H7 (cell line): Measurements from ENCODE around the gene KCNJ6. TPM values are rescaled to one million over a fixed set of nuclear protein-coding genes. Genes with fewer than 3 reads are reported as not detected.
"Not testable (repeated sequence)": the region's sequence is repeated elsewhere in the genome, so short reads cannot be mapped to it uniquely, and the experiment has no call there.

ENCODE experiments used
- DNase-seq: peaks from one replicate; pipeline ENCODE4 v3.0.0; 2012
- H3K27me3 ChIP-seq: 2 replicates; pipeline ENCODE4 v1.6.0; 2011; ENCODE audit warnings: mild to moderate bottlenecking, low read length; ENCODE audit not compliant: control insufficient read depth, insufficient read depth
- H3K36me3 ChIP-seq: replicated peaks from 2 replicates; pipeline ENCODE4 v1.5.1; 2011; ENCODE audit warnings: low read length; ENCODE audit not compliant: control insufficient read depth, insufficient read depth
- H3K4me3 ChIP-seq: 2 replicates; pipeline ENCODE4 v1.5.1; 2011; ENCODE audit warnings: low read depth, mild to moderate bottlenecking, control low read depth, low read length, moderate library complexity; ENCODE audit not compliant: insufficient read depth
- total RNA-seq: library from RNA; depleted of rRNA; stranded (reverse); fragments of >200 nt; shearing (Covaris generic); gene quantifications from 2 replicates; pipeline ENCODE4 v1.2.3, GENCODE V29; 2014

The KCNJ6 gene
- total RNA-seq, 1 experiment from 2014 or later = not detected

DNA sequence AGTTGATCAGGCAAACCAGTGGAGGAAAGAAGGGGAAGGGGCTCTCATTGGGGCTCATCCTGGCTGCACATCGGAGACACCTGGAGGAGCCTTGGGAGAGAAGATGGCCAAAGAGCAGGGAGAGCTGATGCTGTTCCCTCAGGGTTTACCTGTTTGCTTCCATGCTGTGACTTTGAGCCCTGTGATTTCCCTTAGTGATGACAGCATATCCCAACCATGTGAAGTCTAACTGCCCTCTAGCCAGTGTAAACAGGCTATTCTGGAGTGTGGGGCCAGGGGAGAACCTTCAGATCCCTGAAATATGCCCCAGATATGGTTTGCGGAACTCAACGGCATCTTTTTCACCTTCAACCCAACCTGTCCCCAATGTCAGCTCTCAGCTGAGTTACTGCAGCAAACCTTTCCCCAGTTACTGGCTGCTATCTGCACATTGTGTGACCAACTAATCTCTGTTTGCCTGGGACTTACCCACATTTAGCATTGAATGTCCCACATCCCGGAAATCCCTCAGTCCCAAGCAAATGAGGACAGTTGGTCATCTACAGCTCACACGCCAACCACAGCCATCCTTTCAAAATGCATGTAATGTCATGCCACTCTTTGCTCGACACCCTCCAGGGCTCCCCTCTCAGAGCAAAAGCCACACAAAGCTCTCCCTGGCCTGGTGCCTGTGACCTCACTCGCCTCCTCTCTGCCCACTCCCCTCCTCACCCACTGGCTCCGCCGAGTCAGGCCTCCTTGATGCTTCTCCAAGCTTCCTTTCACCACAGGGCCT, 242.3 kb downstream of the KCNJ6 start:
- H3K27me3 ChIP-seq = no peaks in the 10 kb centered on the region; the same call in 1 of the 2 replicates
- no peak overlapping the region for H3K4me3 ChIP-seq
- H3K36me3 ChIP-seq = no peaks in the 10 kb centered on the region
- DNase-seq = no peak

DNA sequence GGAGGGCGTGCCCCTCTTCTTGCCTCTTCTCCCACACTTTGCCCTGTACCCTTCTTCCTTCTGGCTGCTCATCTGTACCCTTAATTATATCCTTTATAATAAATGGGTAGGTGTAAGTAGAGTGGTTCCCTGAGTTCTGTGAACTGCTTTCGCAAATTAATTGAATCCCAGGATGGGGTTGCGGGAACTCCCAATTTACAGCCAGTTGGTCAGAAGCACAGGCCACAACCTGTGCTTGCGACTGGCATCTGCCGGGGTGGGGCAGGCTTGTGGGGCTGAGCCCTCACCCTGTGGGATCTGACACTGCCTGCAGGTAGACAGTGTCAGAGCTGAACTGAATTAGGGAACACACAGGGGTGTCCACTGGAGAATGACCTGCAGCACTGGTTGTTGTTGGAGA, 244.9 kb downstream of the KCNJ6 start:
- no peak overlapping the region for H3K4me3 ChIP-seq
- no peaks in the 10 kb centered on the region; the same call in 1 of the 2 replicates for H3K27me3 ChIP-seq
- H3K36me3 ChIP-seq = no peaks in the 10 kb centered on the region
- no peak for DNase-seq

DNA sequence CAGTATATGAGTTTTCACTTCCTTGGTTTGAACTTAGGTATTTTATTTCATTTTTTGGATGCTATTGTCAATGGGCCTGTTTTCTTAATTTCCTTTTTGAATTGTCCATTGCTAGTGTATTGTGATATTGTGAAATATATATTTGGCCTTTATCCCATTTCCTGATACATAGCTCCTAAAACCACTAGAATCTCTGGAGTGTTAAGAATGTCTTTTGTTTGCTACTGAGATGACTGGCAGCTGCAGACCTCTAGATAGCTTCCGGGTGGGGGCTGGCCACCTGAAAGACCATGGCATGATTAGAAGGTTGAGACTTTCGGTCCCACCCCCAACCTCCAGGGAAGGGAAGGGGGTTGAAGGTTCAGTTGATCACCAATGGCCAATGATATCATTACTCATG, 245.4 kb downstream of the KCNJ6 start:
- no peaks in the 10 kb centered on the region for H3K27me3 ChIP-seq
- H3K36me3 ChIP-seq = no peaks in the 10 kb centered on the region
- no peak overlapping the region for H3K4me3 ChIP-seq
- no peak for DNase-seq

DNA sequence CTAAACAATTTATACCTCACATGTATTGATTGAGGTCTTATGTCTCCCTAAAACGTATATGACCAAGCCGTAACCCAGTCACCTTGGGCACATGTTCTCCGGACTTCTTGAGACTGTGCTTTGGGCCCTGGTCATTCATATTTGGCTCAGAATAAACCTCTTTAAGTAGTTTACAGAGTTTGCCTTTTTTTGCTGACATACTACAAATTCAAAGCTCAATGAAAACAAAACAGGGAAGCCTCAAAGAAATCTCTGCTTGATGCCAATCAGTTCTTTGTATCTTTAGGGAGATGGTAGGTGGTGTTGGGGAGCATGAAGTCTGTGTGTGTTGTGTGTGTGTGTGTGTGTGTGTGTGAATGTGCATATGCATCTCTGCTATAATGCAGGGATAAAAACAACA, 247.0 kb downstream of the KCNJ6 start:
- DNase-seq = no peak
- Histone ChIP-seq H3K27me3 (no peaks in the 10 kb centered on the region), H3K36me3 (no peaks in the 10 kb centered on the region), H3K4me3 (no peak overlapping the region)

DNA sequence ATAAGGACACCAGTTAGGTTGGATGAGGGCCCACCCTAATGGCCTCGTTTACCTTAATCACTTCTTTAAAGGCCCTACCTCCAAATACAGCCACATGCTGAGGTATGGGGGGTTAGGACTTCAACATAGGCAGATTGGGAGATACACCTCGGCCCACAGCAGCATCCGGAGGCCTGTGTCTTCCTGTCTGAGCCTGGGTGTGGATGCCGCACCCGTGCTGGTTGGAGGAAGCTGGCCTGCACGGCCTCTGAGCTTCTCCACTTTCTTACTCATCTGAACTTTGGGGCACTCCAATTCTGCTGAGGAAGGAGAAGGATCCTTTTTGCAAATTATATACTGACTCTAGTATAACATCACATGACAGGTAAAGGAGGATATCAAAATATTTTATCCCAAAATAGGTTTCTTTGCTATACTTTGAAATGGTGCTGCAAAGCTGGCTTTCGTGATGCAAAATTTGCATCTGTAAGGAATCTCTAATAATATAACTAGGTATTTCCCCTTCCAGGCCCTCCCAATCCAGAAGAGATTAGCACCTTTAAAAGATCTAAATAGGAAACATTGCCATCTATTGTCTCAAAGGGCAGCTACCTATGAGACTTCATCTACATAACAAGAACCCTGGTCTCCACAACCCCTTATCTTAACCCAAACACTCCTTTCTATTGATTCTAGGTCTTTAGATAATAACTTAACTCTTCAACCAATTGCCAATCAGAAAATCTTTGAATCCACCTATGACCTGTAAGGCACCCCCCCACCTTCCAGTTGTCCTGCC, 247.6 kb downstream of the KCNJ6 start:
- H3K27me3 ChIP-seq = no peaks in the 10 kb centered on the region
- no peaks in the 10 kb centered on the region for H3K36me3 ChIP-seq
- H3K4me3 ChIP-seq = no peak overlapping the region
- DNase-seq = peak; percentile 52

DNA sequence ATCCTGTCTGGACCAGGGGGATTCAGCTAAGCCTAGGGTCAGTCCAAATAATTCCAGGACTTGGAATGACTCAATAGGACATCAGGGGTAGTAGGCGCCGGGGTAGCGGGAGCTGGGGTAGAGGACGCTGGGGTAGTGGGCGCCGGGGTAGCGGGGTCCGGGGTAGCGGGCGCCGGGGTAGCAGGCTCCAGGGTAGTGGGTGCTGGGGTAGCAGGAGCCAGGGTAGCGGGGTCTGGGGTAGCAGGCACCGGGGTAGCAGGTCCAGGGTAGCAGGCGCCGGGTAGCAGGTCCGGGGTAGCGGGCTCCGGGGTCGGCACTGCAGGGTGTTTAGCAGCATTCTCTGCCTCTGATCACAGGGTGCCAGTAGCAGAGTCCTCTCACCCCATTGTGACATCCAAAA, 248.9 kb downstream of the KCNJ6 start:
- no peak for DNase-seq
- Histone ChIP-seq H3K4me3 (no peak overlapping the region), H3K36me3 (no peaks in the 10 kb centered on the region), H3K27me3 (no peaks in the 10 kb centered on the region)

DNA sequence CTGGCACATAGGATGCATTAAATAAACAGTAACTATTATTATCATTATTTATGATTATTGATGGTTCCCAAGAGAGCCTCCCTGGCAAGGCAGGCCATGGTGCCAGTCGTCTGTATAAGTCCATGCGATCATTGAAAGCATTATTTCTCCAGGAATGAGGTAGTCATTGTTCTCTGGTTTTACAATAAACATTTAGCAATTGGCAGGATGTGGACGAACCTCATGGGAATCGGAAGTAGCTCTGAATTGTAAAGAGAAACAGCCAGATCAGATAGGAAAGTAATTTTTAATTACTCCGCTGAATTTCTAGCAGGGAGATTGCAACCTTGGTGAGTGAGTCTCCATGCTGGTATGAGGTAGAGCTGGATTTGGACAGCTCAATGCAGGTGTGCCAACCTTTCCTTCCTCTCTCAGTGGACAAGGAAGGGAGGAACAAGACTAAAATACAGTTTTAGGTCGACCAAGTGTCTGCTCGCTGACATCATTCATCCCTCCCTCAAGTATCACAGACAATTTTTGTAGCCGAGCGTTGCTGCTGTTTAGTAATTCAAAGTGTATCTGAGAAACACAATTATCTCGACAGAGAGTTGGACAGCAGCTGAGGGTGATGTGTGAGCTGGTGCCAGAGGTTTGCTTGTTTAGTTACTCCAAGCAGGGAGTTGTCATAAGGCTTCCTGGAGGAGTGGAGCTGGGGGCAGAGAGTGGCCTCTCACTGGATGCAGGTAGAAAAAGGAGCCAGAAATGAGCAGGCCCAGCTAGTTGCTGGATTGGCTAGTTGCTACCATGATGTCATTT, 250.8 kb downstream of the KCNJ6 start:
- Histone ChIP-seq H3K4me3 (no peak overlapping the region), H3K27me3 (no peaks in the 10 kb centered on the region), H3K36me3 (no peaks in the 10 kb centered on the region)
- no peak for DNase-seq

DNA sequence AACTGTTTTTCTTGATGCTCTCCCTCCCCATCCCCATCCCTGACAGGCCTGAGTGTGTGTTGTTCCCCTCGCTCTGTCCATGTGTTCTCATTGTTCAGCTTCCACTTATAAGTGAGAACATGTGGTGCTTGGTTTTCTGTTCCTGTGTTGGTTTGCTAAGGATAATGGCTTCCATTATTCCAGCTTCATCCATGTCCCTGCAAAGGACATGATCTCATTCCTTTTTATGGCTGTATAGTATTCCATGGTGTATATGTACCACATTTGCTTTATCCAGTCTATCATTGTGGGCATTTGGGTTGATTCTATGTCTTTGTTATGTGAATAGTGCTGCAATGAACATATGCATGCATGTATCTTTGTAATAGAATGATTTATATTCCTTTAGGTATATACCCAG, 254.0 kb downstream of the KCNJ6 start:
- H3K36me3 ChIP-seq, DNase-seq, H3K27me3 ChIP-seq, H3K4me3 ChIP-seq: not testable (repeated sequence)

DNA sequence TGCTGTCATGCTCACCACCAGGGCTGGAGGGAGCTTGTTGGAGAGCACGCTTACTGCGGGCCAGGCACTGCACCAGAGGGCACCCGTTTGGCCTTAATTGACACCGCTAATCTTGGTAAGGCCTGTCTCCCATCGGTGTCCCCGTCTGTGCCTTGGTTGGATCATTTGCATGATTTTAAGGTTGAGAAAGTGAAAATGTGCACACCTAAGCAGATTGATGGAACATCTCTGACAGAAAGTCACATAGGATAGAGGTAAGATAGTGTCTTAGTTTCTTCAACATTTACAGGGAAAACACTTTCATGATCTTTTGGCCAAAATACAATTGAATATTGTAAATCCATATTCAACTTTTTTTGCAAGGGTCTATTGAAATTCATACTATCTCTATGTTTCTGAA, 255.5 kb downstream of the KCNJ6 start:
- no peaks in the 10 kb centered on the region for H3K36me3 ChIP-seq
- H3K4me3 ChIP-seq = no peak overlapping the region
- H3K27me3 ChIP-seq = no peaks in the 10 kb centered on the region
- DNase-seq = no peak

DNA sequence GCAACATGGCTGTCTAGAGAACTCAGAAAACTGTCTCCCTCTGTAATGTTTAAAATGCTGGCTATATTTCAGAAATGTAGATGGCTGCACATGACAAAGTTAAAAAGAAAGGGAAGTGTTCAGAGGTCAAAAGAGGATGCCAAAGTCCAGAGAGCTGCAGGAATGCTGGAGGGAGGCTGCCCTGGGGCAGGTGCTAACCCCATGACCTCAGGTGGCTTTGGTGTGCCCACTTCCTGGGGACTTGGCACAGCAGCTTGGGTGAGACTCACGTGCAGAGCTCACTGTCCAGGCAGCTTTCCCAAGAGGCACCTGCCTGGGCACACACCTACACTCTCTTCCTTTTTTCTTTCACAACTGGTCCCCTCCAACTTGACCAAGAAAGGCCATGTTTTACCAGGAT, 256.4 kb downstream of the KCNJ6 start:
- DNase-seq = no peak
- Histone ChIP-seq H3K36me3 (no peaks in the 10 kb centered on the region), H3K27me3 (no peaks in the 10 kb centered on the region), H3K4me3 (no peak overlapping the region)

DNA sequence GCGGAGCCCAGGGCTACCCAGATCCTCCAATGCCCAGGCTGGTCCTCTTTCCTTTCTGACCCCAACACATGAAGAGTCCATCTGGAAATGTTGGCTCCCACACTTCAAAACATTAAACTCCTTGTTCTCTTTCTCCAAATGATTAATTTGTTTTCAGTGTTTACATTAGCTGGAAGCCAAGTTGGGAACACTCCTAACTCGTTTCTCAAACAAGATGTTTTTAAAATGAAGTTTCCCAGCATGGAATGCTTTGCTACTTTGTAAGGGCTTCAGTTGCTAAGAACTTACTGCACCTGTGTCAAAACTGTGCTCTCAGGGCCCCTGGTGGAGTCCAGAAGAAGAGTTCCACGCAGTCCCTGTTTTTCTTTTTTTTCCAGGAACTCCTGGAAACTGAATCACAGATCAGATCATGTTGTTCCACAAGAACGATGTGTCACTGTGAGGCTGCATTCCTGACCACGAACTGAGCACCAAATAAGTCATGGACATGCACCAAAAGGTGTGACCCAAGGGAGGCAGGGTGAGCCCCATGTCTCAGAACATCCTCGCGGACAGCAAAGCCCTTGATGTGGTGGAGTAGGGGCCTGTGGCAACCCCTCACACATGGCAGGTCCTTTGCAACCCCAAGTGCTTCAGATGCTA, 257.3 kb downstream of the KCNJ6 start:
- Histone ChIP-seq H3K36me3 (no peaks in the 10 kb centered on the region), H3K27me3 (no peaks in the 10 kb centered on the region), H3K4me3 (no peak overlapping the region)
- DNase-seq = no peak

DNA sequence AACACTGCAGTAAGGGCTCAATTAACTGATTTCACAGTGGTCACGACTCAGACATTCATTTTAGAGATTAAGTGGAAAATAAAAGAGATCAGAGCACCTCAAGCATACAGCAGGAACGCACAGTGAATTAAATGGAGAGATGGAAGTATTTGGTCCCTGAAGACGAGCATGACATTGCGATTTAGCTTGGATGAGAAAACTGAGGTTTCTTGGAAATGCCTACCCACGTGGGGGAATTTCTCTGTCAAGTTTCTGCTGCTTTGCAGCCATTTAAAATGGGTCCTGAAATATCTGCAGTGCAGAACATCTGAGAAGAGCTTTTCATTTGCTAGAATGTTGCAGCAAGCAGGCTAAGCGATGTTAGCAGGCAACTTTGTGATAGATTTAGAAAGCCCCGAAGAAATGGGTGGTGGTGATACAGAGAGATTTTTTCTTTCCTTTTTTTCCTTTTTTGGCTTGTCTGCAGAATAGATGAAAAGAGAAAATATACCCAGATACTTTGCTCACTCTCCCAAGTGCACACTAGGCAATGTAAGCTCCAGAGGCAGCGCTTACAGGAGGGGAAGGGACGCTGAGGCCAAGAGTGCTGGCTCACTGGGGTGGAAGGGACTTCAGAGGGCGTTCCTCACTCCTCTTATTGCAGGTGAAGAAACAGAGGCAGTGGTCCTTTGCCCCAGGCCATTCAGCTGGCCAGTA, 258.0 kb downstream of the KCNJ6 start:
- Histone ChIP-seq H3K27me3 (no peaks in the 10 kb centered on the region), H3K36me3 (no peaks in the 10 kb centered on the region), H3K4me3 (no peak overlapping the region)
- DNase-seq = no peak

DNA sequence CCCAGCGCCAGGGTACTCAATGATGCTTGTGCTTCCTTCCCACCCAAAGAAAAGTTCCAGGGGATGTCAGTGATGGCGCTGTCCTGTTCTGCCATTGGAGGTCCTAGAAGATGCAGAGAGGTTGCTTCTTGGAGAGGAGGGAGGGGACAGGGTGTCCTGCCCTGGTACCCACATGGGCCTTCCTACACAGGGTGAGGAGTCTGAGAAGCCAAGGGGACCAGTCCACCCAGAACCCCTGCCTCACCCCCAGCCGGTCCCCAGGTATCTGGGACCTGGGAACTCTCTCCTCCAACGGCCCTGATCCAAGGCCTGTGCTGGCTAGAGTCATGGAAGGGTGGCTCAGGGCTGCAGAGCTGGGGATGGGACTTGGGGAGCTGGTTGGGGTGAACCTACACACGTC, 259.4 kb downstream of the KCNJ6 start:
- no peaks in the 10 kb centered on the region for H3K36me3 ChIP-seq
- H3K4me3 ChIP-seq = no peak overlapping the region
- no peak for DNase-seq
- H3K27me3 ChIP-seq = no peaks in the 10 kb centered on the region
